BLaER1 (cell line): ENCODE measurements around the gene LMAN2L.

Source experiments
- H3K27ac ChIP-seq: shearing (Covaris generic); formaldehyde crosslinking; 2 replicates; pipeline ENCODE4 v1.8.1; 2022
- H3K27me3 ChIP-seq: shearing (Covaris generic); formaldehyde crosslinking; 2 replicates; pipeline ENCODE4 v1.8.1; 2022
- H3K36me3 ChIP-seq: shearing (Covaris generic); formaldehyde crosslinking; 2 replicates; pipeline ENCODE4 v1.8.1; 2022
- H3K4me1 ChIP-seq: shearing (Covaris generic); formaldehyde crosslinking; 2 replicates; pipeline ENCODE4 v1.8.1; 2022
- H3K4me2 ChIP-seq: shearing (Covaris generic); formaldehyde crosslinking; 2 replicates; pipeline ENCODE4 v1.8.1; 2022
- H3K4me3 ChIP-seq: shearing (Covaris generic); formaldehyde crosslinking; 2 replicates; pipeline ENCODE4 v1.8.1; 2022
- H3K9ac ChIP-seq: shearing (Covaris generic); formaldehyde crosslinking; 2 replicates; pipeline ENCODE4 v1.8.1; 2022
- H3K9me3 ChIP-seq: shearing (Covaris generic); formaldehyde crosslinking; 2 replicates; pipeline ENCODE4 v1.8.1; 2022
- H4K20me1 ChIP-seq: shearing (Covaris generic); formaldehyde crosslinking; 2 replicates; pipeline ENCODE4 v1.8.1; 2022
- Cebpa-rat ChIP-seq: shearing (Covaris generic); IDR thresholded peaks from 2 replicates; pipeline ENCODE4 v1.8.1; 2022

Gene LMAN2L

GRCh38 chr2:96760986-96761832, 21.3 kb upstream of the LMAN2L start:
- Histone ChIP-seq H3K4me2 (peak overlapping the region; percentile 99), H3K9ac (peak overlapping the region; percentile 78), H3K27me3 (no peaks in the 10 kb centered on the region), H3K9me3 (no peaks in the 10 kb centered on the region), H3K4me1 (peaks cover 70% of the 10 kb centered on the region), H4K20me1 (peaks cover 42% of the 10 kb centered on the region; the same call in 1 of the 2 replicates), H3K4me3 (peak overlapping the region; percentile 74), H3K27ac (peak overlapping the region; percentile 79), H3K36me3 (peaks cover 4% of the 10 kb centered on the region; the same call in 1 of the 2 replicates)
- TF ChIP-seq Cebpa-rat, result no peak

DNA sequence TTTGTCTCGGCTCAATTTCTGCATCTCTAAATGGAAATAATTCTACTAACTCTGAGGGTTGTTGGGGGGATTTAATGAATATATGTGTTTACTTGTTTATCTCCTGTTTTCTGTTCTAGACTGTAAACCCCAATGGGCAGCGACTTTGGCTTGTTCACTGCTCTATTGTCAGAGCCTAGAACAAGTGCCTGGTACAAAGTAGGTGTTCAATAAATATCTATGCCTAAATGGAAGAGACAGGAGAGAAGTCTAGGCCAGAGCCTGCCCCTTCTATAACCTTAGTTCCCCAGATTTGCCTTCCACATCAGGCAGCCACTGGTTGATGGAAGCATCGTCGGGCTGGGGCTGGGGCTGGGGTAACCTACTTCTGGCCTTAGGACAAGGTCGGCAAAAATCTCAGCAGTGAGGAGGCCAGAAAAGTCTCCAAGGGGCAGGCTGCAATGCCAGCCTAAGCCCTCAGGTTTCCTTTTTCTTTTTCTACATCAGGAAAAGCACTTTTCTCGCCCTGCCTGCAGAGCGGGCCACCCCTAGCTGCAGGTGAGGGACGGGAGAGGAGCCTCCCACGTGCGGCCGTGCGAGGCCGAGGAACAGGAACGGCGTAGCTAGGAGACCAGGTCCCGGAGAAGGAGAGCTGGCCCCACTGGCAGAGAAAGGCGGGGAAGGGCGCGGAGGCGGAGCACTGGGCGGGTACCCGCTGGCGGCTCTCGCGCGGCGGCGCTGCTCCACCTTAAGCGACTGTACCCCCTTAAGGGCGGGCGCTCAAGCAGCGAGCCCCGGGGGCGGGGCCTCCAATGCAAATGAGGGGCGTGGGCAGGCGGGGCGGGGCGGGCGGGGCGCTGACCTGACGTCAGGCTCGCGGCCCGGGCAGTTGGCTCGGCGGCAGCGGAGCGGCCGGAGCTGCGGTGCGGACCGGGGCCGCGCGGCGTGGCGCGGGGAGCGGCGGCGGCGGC, 20.4 kb upstream of the LMAN2L start, which contains the start of gene CNNM4:
Gene CNNM4 (plus strand): TSS at position 867 of the 950 bp plus-strand sequence. CDS start 98 bp downstream, outside the sequence.
- peak within 1 kb of the TSS; percentile 74 for H3K4me3 ChIP-seq
- peak within 1 kb of the TSS; percentile 79 for H3K27ac ChIP-seq
- no peak for TF ChIP-seq Cebpa-rat
- no peaks in the 10 kb centered on the region for H3K36me3 ChIP-seq
- peaks cover 65% of the 10 kb centered on the region for H3K4me1 ChIP-seq
- no peaks in the 10 kb centered on the region for H3K9me3 ChIP-seq
- H3K9ac ChIP-seq, result peak within 1 kb of the TSS; percentile 78
- peak within 1 kb of the TSS; percentile 99 for H3K4me2 ChIP-seq
- H3K27me3 ChIP-seq, result no peaks in the 10 kb centered on the region
- peaks cover 36% of the 10 kb centered on the region; the same call in 1 of the 2 replicates for H4K20me1 ChIP-seq

- no peak for TF ChIP-seq Cebpa-rat
- H3K4me3 ChIP-seq, result no peak overlapping the region
- H3K27ac ChIP-seq, result no peak overlapping the region
- H3K36me3 ChIP-seq, result no peaks in the 10 kb centered on the region
- H3K4me1 ChIP-seq, result peaks cover 58% of the 10 kb centered on the region
- no peak overlapping the region for H3K9ac ChIP-seq
- H4K20me1 ChIP-seq, result peaks cover 31% of the 10 kb centered on the region; the same call in 1 of the 2 replicates
- no peak overlapping the region for H3K4me2 ChIP-seq
- H3K9me3 ChIP-seq, result no peaks in the 10 kb centered on the region
- H3K27me3 ChIP-seq, result no peaks in the 10 kb centered on the region
These were observed 19.7 kb upstream of the LMAN2L start for GRCh38 chr2:96759548-96759947.

- H3K9ac ChIP-seq, result no peak overlapping the region
- no peaks in the 10 kb centered on the region for H3K36me3 ChIP-seq
- no peak overlapping the region for H3K4me3 ChIP-seq
- no peak for TF ChIP-seq Cebpa-rat
- no peaks in the 10 kb centered on the region for H3K9me3 ChIP-seq
- no peaks in the 10 kb centered on the region for H3K27me3 ChIP-seq
- no peak overlapping the region for H3K27ac ChIP-seq
- H3K4me1 ChIP-seq, result peaks cover 52% of the 10 kb centered on the region
- no peak overlapping the region for H3K4me2 ChIP-seq
- H4K20me1 ChIP-seq, result peaks cover 27% of the 10 kb centered on the region; the same call in 1 of the 2 replicates
These were observed 19.1 kb upstream of the LMAN2L start for GRCh38 chr2:96758987-96759386.

- Histone ChIP-seq H4K20me1 (peaks cover 13% of the 10 kb centered on the region; the same call in 1 of the 2 replicates), H3K4me2 (no peak overlapping the region), H3K27me3 (no peaks in the 10 kb centered on the region), H3K36me3 (no peaks in the 10 kb centered on the region), H3K4me1 (peaks cover 37% of the 10 kb centered on the region), H3K9ac (no peak overlapping the region), H3K4me3 (no peak overlapping the region), H3K9me3 (no peaks in the 10 kb centered on the region), H3K27ac (no peak overlapping the region)
- no peak for TF ChIP-seq Cebpa-rat
These were observed 17.6 kb upstream of the LMAN2L start for GRCh38 chr2:96757477-96757860.

- Histone ChIP-seq H3K27ac (no peak overlapping the region), H3K4me2 (no peak overlapping the region), H3K4me3 (no peak overlapping the region), H3K9ac (no peak overlapping the region), H4K20me1 (peaks cover 7% of the 10 kb centered on the region; the same call in 1 of the 2 replicates), H3K4me1 (peaks cover 32% of the 10 kb centered on the region), H3K36me3 (no peaks in the 10 kb centered on the region), H3K9me3 (no peaks in the 10 kb centered on the region), H3K27me3 (no peaks in the 10 kb centered on the region)
- TF ChIP-seq Cebpa-rat, result no peak
These were observed 17.1 kb upstream of the LMAN2L start for GRCh38 chr2:96756788-96757476.

- no peak overlapping the region for H3K9ac ChIP-seq
- H3K9me3 ChIP-seq, result no peaks in the 10 kb centered on the region
- H3K36me3 ChIP-seq, result no peaks in the 10 kb centered on the region
- no peaks in the 10 kb centered on the region for H3K27me3 ChIP-seq
- TF ChIP-seq Cebpa-rat, result no peak
- peaks cover 10% of the 10 kb centered on the region; the same call in 1 of the 2 replicates for H3K4me1 ChIP-seq
- no peak overlapping the region for H3K4me3 ChIP-seq
- no peak overlapping the region for H3K4me2 ChIP-seq
- no peaks in the 10 kb centered on the region for H4K20me1 ChIP-seq
- no peak overlapping the region for H3K27ac ChIP-seq
These were observed 14.5 kb upstream of the LMAN2L start for GRCh38 chr2:96754317-96754716.

DNA sequence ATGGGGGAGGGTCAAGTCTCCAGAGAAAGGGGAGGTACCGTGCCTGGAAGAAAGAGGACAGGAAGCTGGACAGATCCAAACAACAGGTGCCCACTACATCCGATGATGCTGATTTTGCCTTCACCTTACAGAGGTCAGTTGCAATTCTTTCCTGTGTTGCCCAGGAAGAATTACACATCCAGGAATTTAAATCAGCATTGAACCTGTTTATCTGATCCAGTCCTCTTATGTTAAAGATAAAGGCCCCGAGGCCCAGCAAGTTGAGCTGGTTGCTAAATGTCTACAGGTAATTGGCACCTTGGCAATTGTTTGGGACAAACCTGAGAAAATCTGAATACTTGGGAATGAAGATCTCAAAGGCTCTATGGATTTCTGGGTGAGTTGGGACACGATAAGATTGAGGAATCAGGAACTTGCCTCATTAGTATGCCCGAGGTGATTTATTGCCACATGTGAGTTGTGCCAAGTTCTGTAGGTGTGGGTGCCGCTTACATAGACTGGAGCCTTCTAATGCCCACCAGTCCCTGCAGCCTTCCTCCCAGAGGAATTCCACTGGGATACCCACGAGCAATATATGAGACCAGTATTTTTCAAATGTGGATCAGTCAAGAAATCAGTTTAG, 13.9 kb upstream of the LMAN2L start:
- no peak for TF ChIP-seq Cebpa-rat

DNA sequence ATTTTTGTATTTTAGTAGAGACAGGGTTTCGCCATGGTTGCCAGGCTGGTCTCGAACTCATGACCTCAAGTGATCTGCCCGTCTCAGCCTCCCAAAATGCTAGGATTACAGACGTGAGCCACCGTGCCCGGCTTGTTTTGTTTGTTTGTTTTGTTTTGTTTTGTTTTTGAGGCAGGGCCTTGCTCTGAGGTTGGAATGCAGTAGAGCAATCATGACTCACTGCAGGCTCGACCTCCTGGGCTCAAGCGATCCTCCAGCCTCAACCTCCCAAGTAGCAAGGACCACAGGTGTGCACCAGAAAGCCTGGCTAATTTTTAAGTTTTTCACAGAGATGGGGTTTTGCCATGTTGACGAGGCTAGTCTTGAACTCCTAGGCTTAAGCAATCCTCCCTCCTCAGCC, 11.9 kb upstream of the LMAN2L start:
- Histone ChIP-seq H3K4me2 (no peak overlapping the region), H3K36me3 (no peaks in the 10 kb centered on the region), H3K27ac (no peak overlapping the region), H4K20me1 (no peaks in the 10 kb centered on the region), H3K27me3 (no peaks in the 10 kb centered on the region), H3K4me1 (peaks cover 6% of the 10 kb centered on the region; the same call in 1 of the 2 replicates), H3K9me3 (no peaks in the 10 kb centered on the region), H3K4me3 (no peak overlapping the region), H3K9ac (no peak overlapping the region)
- TF ChIP-seq Cebpa-rat, result no peak

More for the DNA sequence above, 13.9 kb upstream of the LMAN2L start:
- H4K20me1 ChIP-seq, result no peaks in the 10 kb centered on the region
- H3K27me3 ChIP-seq, result no peaks in the 10 kb centered on the region
- no peaks in the 10 kb centered on the region for H3K9me3 ChIP-seq
- H3K4me2 ChIP-seq, result no peak overlapping the region
- no peaks in the 10 kb centered on the region for H3K36me3 ChIP-seq
- H3K9ac ChIP-seq, result no peak overlapping the region
- H3K4me1 ChIP-seq, result 0 out of 2 replicates have a peak, but pooled peaks cover 5% of the 10 kb centered on the region
- no peak overlapping the region for H3K27ac ChIP-seq
- H3K4me3 ChIP-seq, result no peak overlapping the region
